Liver (tissue), 9 donors: ENCODE data around the gene SCGB3A1. TPM values are rescaled to one million over a fixed set of nuclear protein-coding genes. Genes with fewer than 3 reads are reported as not detected.

Experiments used
- DNase-seq: peaks from one replicate; pipeline ENCODE4 v3.0.0-alpha.2; 2017; ENCODE audit warnings: low spot score
- H3K27ac ChIP-seq, 2 donors: one replicate each; pipeline ENCODE4 v1.7.0; 2013; ENCODE audit warnings: inconsistent platforms in 2 of 2, low read length in 2 of 2, control low read depth in 1 of 2, low read depth in 1 of 2, mild to moderate bottlenecking in 1 of 2
- H3K27me3 ChIP-seq, 4 donors: one replicate each; pipeline versions ENCODE4 v1.6.1 to v1.7.0; 2013; ENCODE audit warnings: low read length in 3 of 4, inconsistent platforms in 1 of 4, mild to moderate bottlenecking in 1 of 4, moderate library complexity in 1 of 4; ENCODE audit not compliant: control insufficient read depth in 4 of 4, insufficient read depth in 4 of 4
- H3K36me3 ChIP-seq, 4 donors: one replicate each; pipeline versions ENCODE4 v1.6.1 to v1.7.0; 2013; ENCODE audit warnings: low read length in 3 of 4, mild to moderate bottlenecking in 3 of 4, low read depth in 1 of 4, moderate library complexity in 1 of 4; ENCODE audit not compliant: control insufficient read depth in 4 of 4, insufficient read depth in 3 of 4
- H3K4me1 ChIP-seq, 4 donors: one replicate each; pipeline versions ENCODE4 v1.6.1 to v1.7.0; 2013; ENCODE audit warnings: low read length in 3 of 4, mild to moderate bottlenecking in 3 of 4, moderate library complexity in 1 of 4; ENCODE audit not compliant: control insufficient read depth in 4 of 4, insufficient read depth in 4 of 4
- H3K4me3 ChIP-seq, 3 donors: one replicate each; pipeline versions ENCODE4 v1.6.1 to v1.7.0; 2013; ENCODE audit warnings: low read length in 3 of 3, control low read depth in 1 of 3, low read depth in 1 of 3, mild to moderate bottlenecking in 1 of 3
- H3K9ac ChIP-seq, 2 donors: one replicate each; pipeline ENCODE4 v1.7.0; 2013; ENCODE audit warnings: low read length in 2 of 2, mild to moderate bottlenecking in 2 of 2, moderate library complexity in 2 of 2, control low read depth in 1 of 2, low read depth in 1 of 2
- H3K9me3 ChIP-seq, 4 donors: one replicate each; pipeline versions ENCODE4 v1.6.1 to v1.7.0; 2013; ENCODE audit warnings: low read length in 3 of 4; ENCODE audit not compliant: control insufficient read depth in 4 of 4
- ATF3 ChIP-seq: IDR thresholded peaks from 2 replicates; pipeline ENCODE4 v1.6.1; 2016; ENCODE audit warnings: antibody characterized with exemption
- CTCF ChIP-seq: fragments of 150-350 bp; IDR thresholded peaks from 2 replicates; pipeline ENCODE4 v1.5.1; 2017; ENCODE audit warnings: improper control_type of control experiment, low read depth, low read length; ENCODE audit not compliant: missing input control
- EGR1 ChIP-seq, 2 donors: IDR thresholded peaks; 2 replicates each; pipeline ENCODE4 v1.6.1; 2016 to 2018; ENCODE audit warnings: antibody characterized with exemption in 2 of 2, low read depth in 2 of 2
- FOXA1 ChIP-seq: IDR thresholded peaks from 2 replicates; pipeline ENCODE4 v1.6.1; 2016; ENCODE audit warnings: antibody characterized with exemption
- FOXA2 ChIP-seq: IDR thresholded peaks from 2 replicates; pipeline ENCODE4 v1.6.1; 2016; ENCODE audit warnings: antibody characterized with exemption
- GABPA ChIP-seq, 2 donors: IDR thresholded peaks in 1 of 2; conservative IDR thresholded peaks in 1 of 2; 2 replicates each; pipeline ENCODE4 v1.6.1; 2016; ENCODE audit warnings: antibody characterized with exemption in 2 of 2, mild to moderate bottlenecking in 1 of 2, moderate library complexity in 1 of 2
- HNF4A ChIP-seq, 2 donors: conservative IDR thresholded peaks; 2 replicates each; pipeline ENCODE4 v1.6.1; 2016; ENCODE audit warnings: antibody characterized with exemption in 2 of 2, mild to moderate bottlenecking in 2 of 2
- HNF4G ChIP-seq: IDR thresholded peaks from 2 replicates; pipeline ENCODE4 v1.6.1; 2016; ENCODE audit warnings: antibody characterized with exemption
- JUND ChIP-seq, 2 donors: IDR thresholded peaks; 2 replicates each; pipeline ENCODE4 v1.6.1; 2016; ENCODE audit warnings: antibody characterized with exemption in 2 of 2
- MAX ChIP-seq: IDR thresholded peaks from 2 replicates; pipeline ENCODE4 v1.6.1; 2016; ENCODE audit warnings: antibody characterized with exemption
- NR2F2 ChIP-seq: IDR thresholded peaks from 2 replicates; pipeline ENCODE4 v1.6.1; 2016; ENCODE audit warnings: antibody characterized with exemption
- RAD21 ChIP-seq, 2 donors: IDR thresholded peaks; 2 replicates each; pipeline ENCODE4 v1.6.1; 2016; ENCODE audit warnings: antibody characterized with exemption in 2 of 2, mild to moderate bottlenecking in 2 of 2
- REST ChIP-seq: IDR thresholded peaks from 2 replicates; pipeline ENCODE4 v1.6.1; 2016; ENCODE audit warnings: antibody characterized with exemption, mild to moderate bottlenecking
- RXRA ChIP-seq, 2 donors: IDR thresholded peaks; 2 replicates each; pipeline ENCODE4 v1.6.1; 2017 to 2018; ENCODE audit warnings: antibody characterized with exemption in 2 of 2, mild to moderate bottlenecking in 1 of 2
- SP1 ChIP-seq: IDR thresholded peaks from 2 replicates; pipeline ENCODE4 v1.6.1; 2018; ENCODE audit warnings: antibody characterized with exemption, mild to moderate bottlenecking
- TAF1 ChIP-seq: conservative IDR thresholded peaks from 2 replicates; pipeline ENCODE4 v1.6.1; 2016; ENCODE audit warnings: antibody characterized with exemption, mild to moderate bottlenecking
- YY1 ChIP-seq: IDR thresholded peaks from 2 replicates; pipeline ENCODE4 v1.6.1; 2016; ENCODE audit warnings: antibody characterized with exemption, mild to moderate bottlenecking
- ZBTB33 ChIP-seq: IDR thresholded peaks from 2 replicates; pipeline ENCODE4 v1.6.1; 2016; ENCODE audit warnings: antibody characterized with exemption
- WGBS: extraction: QIAGEN DNeasy Blood & Tissue Kit; methylation state at CpG from one replicate; pipeline ENCODE4 v1.1.7; 2013; 5-methylcytosine and 5-hydroxymethylcytosine counted together
- polyA plus RNA-seq, 2 donors: library from polyadenylated mRNA; stranded (reverse) in 1 of 2; unstranded in 1 of 2; fragments of 200-250 nt in 1 of 2; fragments of >200 nt in 1 of 2; fragmentation: Nextera tagmentation in 1 of 2; extraction: Ambion mirVana in 1 of 2; gene quantifications; one replicate each; pipeline versions ENCODE4 v1.2.1 to v1.2.3, GENCODE V29; 2013 to 2015
- total RNA-seq, 2 donors: library from RNA; depleted of rRNA; stranded (reverse); fragments of >200 nt; gene quantifications; one replicate each; pipeline ENCODE4 v1.2.3, GENCODE V29; 2014
- donor health status: healthy.
- donor health status: healthy.
- donor health status: healthy.
- donor health status: healthy.
- donor health status: healthy.

The SCGB3A1 gene
- total and polyA plus RNA-seq, 4 donors = 1.5 TPM; not detected in 2

GRCh38 chr5:180598316-180598701, 7.0 kb upstream of the SCGB3A1 start:
- H3K27me3 ChIP-seq = no peaks in the 10 kb centered on the region
- TF ChIP-seq FOXA2 (no peak), RAD21 (IDR thresholded peaks at IDR 0.05) (no peak), GABPA (IDR thresholded peaks at IDR 0.05 in 1 of 2, conservative IDR thresholded peaks at IDR 0.05 in 1 of 2) (no peak), HNF4A (conservative IDR thresholded peaks at IDR 0.05) (no peak), MAX (no peak), ZBTB33 (no peak), YY1 (no peak), EGR1 (IDR thresholded peaks at IDR 0.05; ENCODE audit: low read depth in 2 of 2) (no peak), SP1 (no peak), ATF3 (no peak), CTCF (no peak), TAF1 (no peak), JUND (IDR thresholded peaks at IDR 0.05) (no peak), FOXA1 (no peak), REST (no peak), HNF4G (no peak), RXRA (IDR thresholded peaks at IDR 0.05) (no peak), NR2F2 (no peak)
- peaks cover 2 to 10% (median 8%) of the 10 kb centered on the region in 4 donors for H3K4me1 ChIP-seq
- no peak for DNase-seq
- 91% methylated on average over 9 of the region's 9 CpGs for WGBS
- no peak overlapping the region for H3K27ac ChIP-seq
- H3K4me3 ChIP-seq = no peak overlapping the region
- H3K9ac ChIP-seq = no peak overlapping the region
- H3K36me3 ChIP-seq = no peaks in the 10 kb centered on the region
- no peaks in the 10 kb centered on the region for H3K9me3 ChIP-seq
